HG02938 (cell line): ENCODE results near the gene SCRN3.
"Not testable (repeated sequence)": the region's sequence is repeated elsewhere in the genome, so short reads cannot be mapped to it uniquely, and the experiment has no call there.

Source experiments
- ATAC-seq: cut with Tn5 transposase; IDR thresholded peaks from one replicate; pipeline ENCODE4 v1.9.1; 2021; ENCODE audit warnings: mild to moderate bottlenecking, moderate library complexity; ENCODE audit not compliant: unreplicated experiment

SCRN3 gene

DNA sequence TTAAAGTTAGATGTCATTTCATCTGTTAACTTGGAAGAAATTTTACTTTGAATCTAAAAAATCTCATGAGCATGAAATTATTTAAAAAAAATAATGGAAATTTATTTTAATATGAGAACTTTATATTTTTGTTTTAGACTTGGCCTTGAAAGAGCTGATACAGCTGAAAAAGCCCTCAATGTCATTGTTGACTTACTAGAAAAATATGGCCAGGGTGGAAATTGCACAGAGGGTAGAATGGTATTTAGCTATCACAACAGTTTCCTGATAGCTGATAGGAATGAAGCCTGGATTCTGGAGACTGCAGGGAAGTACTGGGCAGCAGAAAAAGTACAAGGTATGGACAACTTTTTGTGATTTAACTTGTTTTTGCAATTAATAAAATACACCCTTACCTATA, 5.3 kb downstream of the SCRN3 start:
- no peak for ATAC-seq

DNA sequence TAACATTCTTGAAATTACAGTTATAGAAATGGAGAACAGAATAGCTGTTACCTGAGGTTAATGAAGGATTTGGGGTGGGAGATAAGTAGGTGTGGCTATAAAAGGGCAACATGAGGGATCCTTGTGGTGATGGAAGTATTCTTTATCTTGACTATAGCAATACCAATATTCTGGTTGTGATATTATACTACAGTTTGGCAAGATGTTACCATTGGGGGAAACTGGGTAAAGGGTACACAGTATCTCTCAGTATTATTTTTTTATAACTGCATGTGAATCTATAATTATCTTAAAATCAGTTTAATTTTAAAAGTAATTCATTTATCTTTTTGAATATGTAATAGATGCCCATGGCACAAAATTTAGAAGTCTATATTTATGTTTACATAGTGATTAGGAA, 8.1 kb downstream of the SCRN3 start:
- ATAC-seq = no peak

DNA sequence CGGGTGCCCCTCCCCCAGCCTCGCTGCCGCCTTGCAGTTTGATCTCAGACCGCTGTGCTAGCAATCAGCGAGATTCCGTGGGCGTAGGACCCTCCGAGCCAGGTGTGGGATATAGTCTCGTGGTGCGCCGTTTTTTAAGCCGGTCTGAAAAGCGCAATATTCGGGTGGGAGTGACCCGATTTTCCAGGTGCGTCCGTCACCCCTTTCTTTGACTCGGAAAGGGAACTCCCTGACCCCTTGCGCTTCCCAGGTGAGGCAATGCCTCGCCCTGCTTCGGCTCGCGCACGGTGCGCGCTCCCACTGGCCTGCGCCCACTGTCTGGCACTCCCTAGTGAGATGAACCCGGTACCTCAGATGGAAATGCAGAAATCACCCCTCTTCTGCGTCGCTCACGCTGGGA, 14.5 kb downstream of the SCRN3 start:
- not testable (repeated sequence) for ATAC-seq

DNA sequence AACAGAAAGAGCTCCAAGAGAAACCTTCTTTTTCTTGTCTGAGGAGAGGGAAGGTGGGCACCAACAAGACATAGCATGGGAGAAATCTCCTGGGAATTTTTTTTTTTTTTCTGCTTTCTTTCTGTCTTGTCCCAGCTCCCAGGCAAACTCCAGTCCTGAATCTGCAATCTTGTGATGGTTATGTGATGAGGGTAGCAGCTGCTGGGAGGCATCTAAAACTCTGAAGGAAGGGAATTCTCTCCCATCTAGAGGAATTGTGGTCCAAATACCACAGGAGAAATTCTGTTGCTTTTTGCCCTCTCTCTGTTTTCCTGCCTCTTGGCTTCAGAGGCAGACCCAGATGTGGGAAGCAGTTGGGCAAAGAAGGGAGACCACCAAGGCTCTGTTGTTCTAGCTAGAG, 16.7 kb downstream of the SCRN3 start:
- ATAC-seq = no peak

DNA sequence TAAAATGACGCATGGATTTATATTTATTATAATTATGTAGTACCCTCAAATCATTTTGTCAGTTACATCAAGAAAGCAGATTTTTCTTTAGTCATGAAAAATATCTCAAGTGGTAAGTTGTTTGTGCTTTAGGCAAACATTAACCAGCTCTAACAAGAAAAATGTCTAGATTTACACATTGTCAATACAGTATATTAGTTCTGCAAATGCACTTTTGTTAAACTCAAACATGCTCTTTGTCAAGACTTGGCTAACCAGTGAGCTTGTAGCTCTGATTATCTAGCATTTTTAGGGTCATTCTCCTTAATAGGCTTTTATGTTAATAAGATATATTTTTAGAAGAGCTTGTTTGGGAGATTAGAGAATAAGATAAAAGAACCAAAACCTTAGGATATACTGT, 32.7 kb downstream of the SCRN3 start:
- no peak for ATAC-seq

DNA sequence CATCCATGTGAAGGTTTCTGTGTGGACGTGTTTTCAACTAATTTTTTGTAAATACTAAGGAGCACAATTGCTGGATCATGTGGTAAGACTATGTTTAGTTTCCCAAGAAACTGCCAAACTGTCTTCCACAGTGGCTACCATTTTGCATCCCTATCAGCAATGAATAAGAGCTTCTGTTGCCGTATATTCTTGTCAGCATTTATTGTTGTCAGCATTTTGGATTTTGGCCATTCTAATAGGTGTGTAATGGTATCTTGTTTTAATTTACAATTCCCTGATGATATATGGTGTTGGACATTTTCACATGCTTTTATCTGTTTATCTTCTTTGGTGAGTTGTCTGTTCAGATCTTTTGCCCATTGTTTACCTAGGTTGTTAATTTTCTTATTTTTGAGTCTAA, 34.5 kb downstream of the SCRN3 start:
- ATAC-seq = no peak

DNA sequence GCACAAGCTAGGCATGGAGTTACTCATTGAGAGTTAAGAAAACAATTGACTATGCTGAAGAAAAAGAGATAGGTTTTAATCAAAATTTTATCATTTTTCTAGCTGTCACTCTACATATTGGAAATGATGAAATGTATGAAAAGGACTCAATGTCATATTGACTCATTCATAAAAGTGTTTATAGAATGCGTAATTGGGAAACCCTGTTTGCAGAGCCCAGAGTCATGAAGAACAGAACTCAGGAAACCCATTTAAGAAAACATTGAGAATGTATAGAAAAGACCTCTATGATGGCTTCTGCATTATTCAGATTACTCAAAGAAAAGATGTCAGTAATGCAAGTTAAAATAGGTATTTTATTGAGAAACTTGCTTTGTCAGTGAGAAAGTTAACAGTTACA, 36.4 kb downstream of the SCRN3 start:
- no peak for ATAC-seq

DNA sequence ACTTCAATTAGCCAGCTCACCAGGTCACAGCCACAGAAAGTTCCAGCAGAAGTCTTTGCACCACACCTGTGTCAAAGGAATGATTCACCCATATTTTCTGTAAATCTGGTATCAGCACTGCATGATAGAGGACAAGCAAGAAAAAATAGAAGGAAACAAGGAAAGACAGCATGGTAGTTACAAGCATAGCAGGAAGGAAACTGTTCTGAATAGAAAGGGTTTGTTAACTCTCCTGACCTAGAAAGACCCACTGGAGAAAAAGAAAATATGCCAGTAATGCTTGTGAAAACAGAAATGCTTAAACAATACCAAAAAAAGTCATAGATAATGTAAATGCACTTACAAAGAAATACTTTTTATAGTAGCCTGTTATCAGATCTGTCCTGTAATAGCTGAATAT, 40.8 kb downstream of the SCRN3 start:
- ATAC-seq = no peak

DNA sequence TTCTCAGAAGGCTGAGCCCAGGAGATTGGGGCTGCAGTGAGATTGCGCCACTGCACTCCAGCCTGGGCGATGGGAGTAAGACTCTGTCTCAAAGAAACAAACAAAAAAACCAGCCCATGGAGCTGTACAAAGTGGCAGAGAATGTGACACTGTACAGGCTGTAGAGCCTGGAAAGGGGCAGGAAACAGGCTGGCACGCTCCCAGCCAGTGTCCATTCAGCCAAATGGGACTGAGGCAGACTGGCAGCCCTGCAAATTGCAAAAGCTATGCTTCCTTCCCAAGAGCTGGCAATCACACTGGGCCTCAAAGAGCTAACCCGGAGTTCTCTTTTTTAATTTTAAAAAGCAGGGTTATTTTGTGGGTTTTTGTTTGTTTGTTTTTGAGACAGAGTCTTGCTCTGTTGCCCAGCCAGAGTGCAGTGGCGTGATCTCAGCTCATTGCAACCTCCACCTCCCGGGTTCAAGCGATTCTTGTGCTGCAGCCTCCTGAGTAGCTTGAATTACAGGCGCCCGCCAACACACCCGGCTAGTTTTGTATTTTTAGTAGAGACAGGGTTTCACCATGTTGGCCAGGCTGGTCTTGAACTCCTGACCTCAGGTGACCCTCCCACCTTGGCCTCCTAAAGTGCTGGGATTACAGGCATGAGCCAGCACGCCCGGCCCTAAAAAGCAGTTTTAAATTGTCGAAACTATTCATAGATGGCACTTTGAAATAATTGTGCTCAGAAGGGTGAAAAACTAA, 42.8 kb downstream of the SCRN3 start:
- no peak for ATAC-seq

DNA sequence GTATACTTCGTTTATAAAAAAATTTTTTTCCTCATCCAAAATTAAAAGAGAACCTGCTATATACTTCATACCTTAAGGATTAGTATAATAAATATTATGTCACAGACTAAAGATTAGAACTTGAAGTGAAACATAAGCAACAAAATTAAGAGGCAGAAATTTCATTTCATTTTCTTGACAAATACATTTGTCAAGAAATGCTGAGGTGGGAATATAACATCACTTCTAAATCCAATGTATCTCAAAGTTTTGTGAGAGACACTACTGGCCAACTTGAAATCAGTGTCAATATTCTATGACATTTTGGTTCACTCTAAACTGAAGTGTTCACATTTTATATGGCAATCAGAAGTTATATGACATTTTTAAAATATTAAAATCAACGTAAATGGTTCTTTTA, 43.8 kb downstream of the SCRN3 start:
- no peak for ATAC-seq

DNA sequence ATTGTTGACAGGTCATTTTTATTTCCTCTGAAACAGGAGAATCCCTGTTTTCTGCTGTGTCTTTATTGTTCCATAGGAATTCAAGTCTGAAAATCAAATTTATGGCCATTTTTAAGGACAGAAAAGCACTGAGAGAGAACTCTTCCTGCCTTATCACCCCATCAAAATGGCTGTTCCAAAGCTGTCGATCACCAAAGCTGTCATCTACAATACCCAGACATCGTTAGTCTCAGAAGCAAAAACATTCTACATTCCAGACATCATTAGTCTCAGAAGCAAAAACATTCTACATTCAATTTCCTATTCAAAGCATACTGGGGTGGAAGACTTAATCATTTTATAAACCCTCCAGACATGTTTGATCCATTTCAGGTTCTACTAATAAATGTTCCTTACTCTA, 44.4 kb downstream of the SCRN3 start:
- no peak for ATAC-seq

DNA sequence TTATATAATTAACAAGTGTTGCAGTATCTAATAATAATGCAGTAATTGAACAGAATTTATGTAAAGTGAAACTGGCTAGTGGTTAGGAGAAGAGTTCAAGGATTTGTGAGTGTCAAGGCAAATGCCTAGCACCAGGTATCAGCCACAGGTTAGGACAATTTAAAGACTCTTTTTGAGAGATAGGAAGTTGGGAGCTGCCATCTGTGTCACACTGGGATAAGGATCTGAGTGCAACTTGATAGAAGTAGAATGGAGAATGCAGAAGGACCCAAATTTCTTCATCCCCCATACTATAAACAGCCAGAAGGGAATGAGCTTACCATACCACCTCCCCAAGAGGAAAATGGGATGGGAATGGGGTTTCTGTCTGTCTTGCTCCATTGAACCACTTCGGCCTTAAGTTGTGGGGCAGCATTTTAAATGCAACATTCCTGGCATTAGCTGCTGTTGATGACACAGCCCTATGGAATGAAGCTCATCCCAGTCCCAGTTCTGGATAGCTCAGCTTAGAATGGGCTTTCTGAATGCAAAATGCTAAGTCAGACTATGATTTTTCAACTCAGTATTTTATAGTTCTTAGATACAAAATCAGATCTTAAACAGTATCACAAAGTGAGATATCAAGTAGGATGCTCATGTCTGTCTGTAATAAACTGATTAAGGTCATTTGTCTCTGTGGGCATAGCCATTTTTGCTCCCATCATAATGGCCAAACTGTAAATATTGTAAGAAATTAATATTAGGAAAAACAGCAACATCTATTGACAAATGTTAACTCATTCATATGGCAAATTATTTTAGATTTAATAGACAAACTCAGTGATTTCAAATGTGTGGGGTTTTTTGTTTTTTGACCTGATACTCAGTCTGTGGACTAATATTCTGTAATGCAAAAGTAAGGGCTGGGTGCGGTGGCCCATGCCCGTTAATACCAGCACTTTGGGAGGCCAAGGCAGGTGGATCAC, 47.3 kb downstream of the SCRN3 start:
- no peak for ATAC-seq

DNA sequence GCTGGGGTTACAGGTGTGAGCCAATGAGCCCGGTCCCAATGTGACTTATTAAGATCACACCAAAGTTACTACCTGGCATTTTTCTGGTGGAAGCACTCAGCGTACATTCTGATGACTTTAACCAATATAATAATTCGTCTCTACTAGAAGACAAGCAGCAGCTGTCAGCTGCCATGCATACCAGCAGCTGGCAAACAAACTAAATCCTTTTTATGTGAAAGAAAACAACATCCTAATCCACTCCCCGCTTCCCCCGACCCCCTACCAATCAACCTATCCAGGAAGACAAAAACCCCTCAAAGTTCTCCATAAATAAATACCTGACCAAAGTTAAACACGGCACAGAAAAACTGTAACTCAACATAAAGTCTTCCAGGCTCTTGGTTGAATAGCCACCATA, 49.2 kb downstream of the SCRN3 start:
- no peak for ATAC-seq

DNA sequence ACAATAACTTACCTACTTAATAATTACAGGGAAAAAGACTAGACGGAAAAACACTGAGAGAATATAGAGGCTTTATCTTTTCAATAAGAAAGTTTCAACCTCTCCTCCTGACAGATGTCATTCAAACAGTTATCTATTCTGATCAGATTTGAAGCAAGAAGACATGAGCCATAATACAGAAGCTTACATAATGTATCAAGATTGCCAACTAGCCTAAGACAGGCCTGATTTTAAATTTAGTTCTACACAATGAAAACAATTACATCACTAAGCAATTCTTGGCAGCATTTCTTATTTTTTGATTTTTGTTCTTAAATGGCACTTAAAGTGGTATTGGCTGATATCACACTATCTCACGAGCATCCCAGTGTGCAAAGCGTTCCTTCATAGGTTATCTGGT, 49.7 kb downstream of the SCRN3 start:
- no peak for ATAC-seq

DNA sequence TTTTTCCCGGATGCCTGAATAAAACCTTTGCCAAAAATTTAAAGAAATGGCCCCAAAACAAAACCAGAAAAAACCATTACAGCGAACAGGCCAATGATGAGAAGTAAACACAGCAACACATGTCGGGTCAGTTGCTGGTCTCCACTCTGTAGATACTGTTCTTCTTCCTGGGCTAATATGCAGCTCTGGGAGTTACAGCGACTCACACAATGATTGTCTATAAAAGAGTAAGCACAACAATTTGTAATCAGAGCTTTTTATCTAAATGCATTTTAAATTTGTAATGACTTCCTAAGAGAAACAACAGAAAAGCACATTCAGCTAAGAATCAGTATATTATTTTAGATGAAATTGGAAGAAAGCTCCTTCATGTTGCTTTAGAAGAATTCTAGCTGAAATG, 51.0 kb downstream of the SCRN3 start:
- ATAC-seq = no peak

DNA sequence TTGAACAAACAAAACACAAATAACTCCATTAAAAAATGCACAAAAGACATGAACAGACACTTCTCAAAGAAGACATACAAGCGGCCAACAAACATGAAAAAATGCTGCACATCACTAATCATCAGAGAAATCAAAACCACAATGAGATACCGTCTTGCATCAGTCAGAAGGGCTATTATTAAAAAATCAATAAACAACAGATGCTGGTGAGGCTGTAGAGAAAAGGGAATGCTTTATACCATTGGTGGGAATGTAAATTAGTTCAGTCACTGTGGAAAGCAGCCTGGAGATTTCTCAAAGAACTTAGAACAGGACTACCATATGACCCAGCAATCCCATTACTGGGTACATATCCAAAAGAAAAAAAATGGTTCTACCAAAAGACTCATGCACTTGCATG, 53.5 kb downstream of the SCRN3 start:
- ATAC-seq = no peak

DNA sequence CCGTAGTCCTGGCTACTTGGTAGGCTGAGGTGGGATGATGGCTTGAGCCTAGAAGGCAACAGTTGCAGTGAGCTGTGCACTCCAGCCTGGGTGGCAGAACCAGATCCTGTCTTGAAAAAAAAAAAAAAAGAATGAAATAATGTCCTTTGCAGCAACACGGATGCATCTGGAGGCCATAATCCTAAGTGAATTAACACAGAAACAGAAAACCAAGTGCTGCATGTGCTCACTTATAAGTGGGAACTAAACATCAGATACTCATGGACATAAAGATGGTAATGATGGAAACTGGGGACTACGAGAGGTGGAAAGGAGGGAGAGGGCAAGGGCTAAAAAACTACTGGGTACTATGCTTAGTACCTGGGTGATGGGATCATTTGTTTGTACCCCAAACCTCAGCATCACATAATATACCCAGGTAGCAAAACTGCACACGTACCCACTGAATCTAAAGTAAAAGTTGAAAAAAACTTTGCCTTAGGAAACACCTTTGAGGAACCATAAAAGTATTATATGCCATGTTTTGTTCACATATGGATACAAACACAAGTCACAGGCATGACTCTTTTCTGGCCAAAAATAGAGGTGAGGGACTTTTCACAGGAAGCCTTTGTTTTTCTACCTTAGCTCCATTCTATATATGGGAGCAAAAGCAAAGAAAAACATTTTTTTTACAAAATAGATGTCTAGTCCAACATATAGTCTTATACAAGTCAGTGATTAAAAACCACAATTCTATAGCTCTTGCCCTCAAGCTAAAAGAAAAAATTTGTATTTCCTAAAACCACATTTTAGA, 54.7 kb downstream of the SCRN3 start:
- ATAC-seq = no peak

DNA sequence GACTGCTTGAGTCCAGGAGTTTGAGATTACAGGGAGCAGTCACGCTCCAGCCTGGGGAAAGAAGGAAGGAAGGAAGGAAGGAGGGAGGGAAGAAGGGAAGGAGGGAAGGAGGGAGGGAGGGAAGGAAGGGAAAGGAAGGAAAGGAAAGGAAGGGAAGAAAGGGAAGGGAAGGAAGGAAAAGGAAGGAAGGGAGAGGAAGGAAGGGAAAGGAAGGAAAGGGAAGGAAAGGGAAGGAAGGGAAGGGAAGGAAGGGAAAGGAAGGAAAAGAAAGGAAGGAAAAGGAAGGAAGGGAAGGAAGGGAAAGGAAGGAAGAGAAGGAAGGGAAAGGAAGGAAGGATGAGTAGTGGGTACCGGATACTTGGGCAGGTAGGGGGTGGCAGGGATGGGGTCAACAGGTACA, 59.0 kb downstream of the SCRN3 start:
- no peak for ATAC-seq

DNA sequence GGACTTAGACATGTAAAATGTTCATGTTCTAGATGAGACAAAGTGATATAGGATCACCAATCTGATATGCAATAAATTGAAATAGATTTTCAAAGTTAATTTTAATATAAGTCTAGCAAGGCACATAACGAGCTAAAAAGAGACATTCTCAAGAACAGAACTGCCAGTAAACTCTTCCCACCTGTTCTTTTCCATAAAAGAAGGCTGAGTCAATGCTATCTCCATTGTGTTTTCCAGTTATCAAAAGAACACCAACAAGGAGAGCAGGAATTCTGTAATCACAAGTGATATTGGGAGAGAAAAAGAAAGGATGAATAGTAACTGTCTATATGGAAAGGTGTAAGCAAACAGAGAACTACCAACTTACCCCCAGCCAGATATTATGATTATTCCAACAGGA, 65.7 kb downstream of the SCRN3 start:
- no peak for ATAC-seq

DNA sequence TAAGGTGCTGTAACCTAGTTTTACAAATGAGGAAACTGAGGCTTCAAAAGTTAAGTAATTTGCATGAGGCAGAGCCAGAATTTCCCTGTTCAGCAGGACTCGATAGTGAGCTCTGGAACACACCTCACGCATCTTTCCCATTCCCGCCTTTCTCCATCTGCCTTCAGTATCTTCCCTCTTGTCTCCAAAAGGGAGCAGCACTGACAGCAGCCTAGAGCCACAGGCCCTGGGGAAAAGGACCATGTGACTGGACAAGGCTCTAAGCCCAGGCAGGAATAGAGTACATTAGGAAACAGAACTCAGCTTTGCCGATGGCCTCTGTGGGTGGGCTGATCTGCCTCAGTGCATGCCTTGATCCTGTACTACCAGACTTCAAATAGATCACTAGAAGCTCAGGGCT, 69.8 kb downstream of the SCRN3 start:
- ATAC-seq = no peak

DNA sequence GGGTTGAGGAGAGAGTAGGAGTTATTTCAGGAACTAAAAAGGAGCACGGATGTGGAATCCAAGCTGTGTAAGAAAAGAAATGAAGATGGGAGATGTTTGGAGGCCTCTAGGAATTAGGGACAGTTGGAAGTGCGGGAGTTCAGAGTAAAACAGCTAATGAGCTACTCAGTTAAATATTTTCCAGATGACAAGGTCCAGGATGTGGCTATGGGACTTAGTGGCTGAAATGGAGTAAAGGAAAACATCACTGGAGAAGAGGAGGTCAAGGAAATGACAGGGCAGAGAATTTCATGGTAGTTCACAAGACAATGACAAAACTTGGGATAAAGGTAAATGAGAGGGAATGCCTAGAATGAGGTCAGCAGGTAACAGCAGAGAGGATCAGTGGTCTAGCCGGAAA, 78.3 kb downstream of the SCRN3 start:
- no peak for ATAC-seq
